ENCODE results near the gene WNK2.

The WNK2 gene

DNA sequence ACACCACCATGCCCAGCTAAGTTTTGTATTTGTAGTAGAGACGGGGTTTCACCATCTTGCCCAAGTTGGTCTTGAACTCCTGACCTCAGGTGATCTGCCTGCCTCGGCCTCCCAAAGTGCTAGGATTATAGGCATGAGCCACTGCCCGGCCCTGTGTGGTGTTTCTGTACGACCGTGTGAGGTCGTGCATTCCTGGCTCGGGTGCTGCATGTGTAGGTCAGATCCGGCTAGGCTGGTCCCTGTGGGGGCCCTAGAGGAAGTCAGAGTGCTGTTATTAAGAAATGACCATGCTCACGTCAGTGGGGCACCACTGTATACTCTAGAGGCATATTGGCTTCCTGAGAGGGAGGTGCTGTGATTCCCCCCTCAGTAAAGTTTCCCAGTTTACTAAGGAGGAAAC is 13.7 kb downstream of the WNK2 start:
- no peak overlapping the region for H3K4me3 ChIP-seq
- no peaks in the 10 kb centered on the region for H3K36me3 ChIP-seq
- intact Hi-C loops (cut with DNase I; ENCODE audit: low total_unique reads): no loop called here
- DNase-seq: no peak
- TF ChIP-seq CTCF (IDR thresholded peaks at IDR 0.05): no peak
- no peaks in the 10 kb centered on the region for H3K9me3 ChIP-seq
- no peaks in the 10 kb centered on the region for H3K27me3 ChIP-seq
- no peak overlapping the region for H3K27ac ChIP-seq
- H3K4me1 ChIP-seq: peaks cover 0 to 18% (median 0%) of the 10 kb centered on the region in 4 donors

- DNase-seq: no peak
- TF ChIP-seq CTCF (IDR thresholded peaks at IDR 0.05): no peak
- Histone ChIP-seq H3K36me3 (no peaks in the 10 kb centered on the region), H3K4me3 (no peak overlapping the region), H3K27ac (no peak overlapping the region), H3K9me3 (no peaks in the 10 kb centered on the region), H3K27me3 (no peaks in the 10 kb centered on the region), H3K4me1 (peaks cover 0 to 23% (median 0%) of the 10 kb centered on the region in 4 donors)
- intact Hi-C loops (cut with DNase I; ENCODE audit: low total_unique reads): no loop called here
Observed at GRCh38 chr9:93198117-93198837, 14.3 kb downstream of the WNK2 start.

DNA sequence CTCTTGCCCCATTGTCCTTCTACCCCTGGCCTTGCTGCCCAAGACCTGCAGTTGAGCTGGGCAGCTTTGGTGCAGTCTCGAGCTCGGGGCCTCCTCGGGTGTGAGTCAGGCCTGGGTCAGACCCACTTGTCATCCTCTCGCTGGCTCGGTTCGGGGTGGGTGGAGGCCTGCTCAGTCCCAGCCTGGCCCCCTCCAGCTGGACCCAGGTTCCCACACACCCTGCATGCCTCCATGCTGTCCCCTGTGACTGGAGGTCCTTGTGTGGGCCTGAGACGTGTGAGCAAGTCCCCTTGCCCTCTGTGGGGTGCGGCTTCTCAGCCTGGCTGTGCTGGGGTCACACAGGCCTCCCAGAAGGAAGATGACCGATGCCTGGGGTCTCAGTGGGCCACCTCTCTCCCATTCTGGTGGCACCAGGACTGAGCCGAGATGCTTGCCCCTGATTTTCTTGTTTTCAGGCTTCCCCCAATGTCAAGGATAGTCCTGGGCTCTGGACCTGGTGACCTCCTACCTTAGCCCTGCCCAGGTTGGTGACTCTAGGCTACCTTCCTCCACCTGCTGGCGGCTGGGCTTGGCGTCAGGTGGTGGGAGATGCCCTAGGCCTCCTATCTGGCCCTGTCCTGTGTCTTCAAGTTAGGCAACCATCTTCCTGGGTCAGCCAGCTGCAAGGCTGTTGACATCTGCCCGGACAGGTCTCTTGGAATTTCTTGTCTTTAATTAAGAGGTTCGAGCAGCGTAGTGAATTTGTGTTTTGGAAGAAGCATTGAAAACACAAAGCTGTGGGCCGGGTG is 15.1 kb downstream of the WNK2 start:
- Histone ChIP-seq H3K4me1 (peaks cover 0 to 23% (median 0%) of the 10 kb centered on the region in 4 donors), H3K4me3 (no peak overlapping the region), H3K36me3 (no peaks in the 10 kb centered on the region), H3K27me3 (no peaks in the 10 kb centered on the region), H3K27ac (no peak overlapping the region), H3K9me3 (no peaks in the 10 kb centered on the region)
- no peak for DNase-seq
- TF ChIP-seq CTCF (IDR thresholded peaks at IDR 0.05): no peak
- intact Hi-C loops (cut with DNase I; ENCODE audit: low total_unique reads): no loop called here

DNA sequence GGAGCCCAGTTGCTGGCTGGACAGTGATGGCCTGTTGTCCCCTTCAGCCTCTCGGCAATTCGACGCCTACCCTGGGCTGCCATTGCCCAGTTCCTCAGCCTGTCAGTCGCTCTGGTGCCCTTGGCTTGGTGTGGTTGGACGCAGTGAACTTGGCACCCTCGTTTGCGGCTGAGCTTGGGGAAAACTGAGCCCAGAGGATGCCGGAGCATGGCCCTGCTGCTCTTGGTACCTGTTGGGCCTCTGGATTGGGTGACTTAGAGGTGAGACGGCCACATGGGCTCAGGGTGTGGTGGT is 16.5 kb downstream of the WNK2 start:
- no peak for TF ChIP-seq CTCF (IDR thresholded peaks at IDR 0.05)
- H3K27ac ChIP-seq: no peak overlapping the region

DNA sequence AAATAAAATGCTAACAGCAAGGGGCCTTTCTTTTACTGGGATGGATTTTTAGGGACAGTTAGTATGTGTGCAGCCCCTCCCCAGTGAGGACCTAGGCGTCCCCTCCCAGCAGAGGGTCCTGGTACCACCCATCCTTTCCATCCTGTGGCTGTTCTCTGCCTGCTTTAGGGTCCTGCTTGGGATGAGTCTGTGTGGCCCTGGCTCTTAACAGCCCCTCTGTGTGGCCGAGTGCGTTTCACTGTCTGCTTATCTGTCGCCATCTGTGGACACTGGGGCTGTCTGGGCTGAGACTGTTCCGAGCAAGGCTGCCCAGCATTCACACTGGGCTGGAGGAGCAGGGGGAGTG is 17.0 kb downstream of the WNK2 start:
- no peak for TF ChIP-seq CTCF (IDR thresholded peaks at IDR 0.05)
- no peaks in the 10 kb centered on the region for H3K9me3 ChIP-seq
- intact Hi-C loops (cut with DNase I; ENCODE audit: low total_unique reads): no loop called here
- H3K4me1 ChIP-seq: peaks cover 0 to 37% (median 14%) of the 10 kb centered on the region in 4 donors
- H3K27me3 ChIP-seq: no peaks in the 10 kb centered on the region
- no peak overlapping the region for H3K4me3 ChIP-seq
- DNase-seq: no peak
- no peaks in the 10 kb centered on the region for H3K36me3 ChIP-seq
- no peak overlapping the region for H3K27ac ChIP-seq

More for the DNA sequence above, 16.5 kb downstream of the WNK2 start:
- no peak overlapping the region for H3K4me3 ChIP-seq
- no peaks in the 10 kb centered on the region for H3K27me3 ChIP-seq
- H3K4me1 ChIP-seq: peaks cover 0 to 31% (median 9%) of the 10 kb centered on the region in 4 donors
- H3K9me3 ChIP-seq: no peaks in the 10 kb centered on the region
- intact Hi-C loops (cut with DNase I; ENCODE audit: low total_unique reads): no loop called here
- no peaks in the 10 kb centered on the region for H3K36me3 ChIP-seq
- no peak for DNase-seq
